Hindlimb muscle (tissue), 1 donor: ENCODE results near the gene POLE. TPM values are rescaled to one million over a fixed set of nuclear protein-coding genes. Genes with fewer than 3 reads are reported as not detected.
"Not testable (repeated sequence)": the region's sequence is repeated elsewhere in the genome, so short reads cannot be mapped to it uniquely, and the experiment has no call there.

Experiments used
- DNase-seq: peaks from one replicate; pipeline ENCODE4 v3.0.0-alpha.2; 2013
- polyA plus RNA-seq: library from polyadenylated mRNA; unstranded; fragments of 120-200 nt; gene quantifications from one replicate; pipeline ENCODE4 v1.2.1, GENCODE V29; 2013; ENCODE audit not compliant: insufficient read length

The POLE gene
- polyA plus RNA-seq, 1 donor: 31.9 TPM

DNA sequence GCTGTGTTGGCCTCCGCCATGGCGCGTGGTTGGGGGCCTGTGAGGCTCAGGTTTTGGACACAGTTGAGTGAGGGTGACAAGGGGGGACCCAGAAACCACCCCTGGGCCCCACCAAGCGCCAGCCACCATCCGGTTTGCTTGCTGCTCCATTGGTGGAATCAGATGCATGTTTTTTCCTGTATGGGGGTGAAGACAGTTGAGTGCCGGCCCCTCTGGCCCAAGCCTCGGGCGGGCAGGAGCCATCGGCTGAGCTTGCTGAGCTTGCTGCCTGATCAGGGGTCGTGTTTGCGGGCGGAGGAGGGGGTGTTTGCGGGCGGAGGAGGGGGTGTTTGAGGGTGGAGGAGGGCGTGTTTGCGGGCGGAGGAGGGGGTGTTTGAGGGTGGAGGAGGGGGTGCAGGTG is 29.9 kb upstream of the POLE start:
- no peak for DNase-seq

DNA sequence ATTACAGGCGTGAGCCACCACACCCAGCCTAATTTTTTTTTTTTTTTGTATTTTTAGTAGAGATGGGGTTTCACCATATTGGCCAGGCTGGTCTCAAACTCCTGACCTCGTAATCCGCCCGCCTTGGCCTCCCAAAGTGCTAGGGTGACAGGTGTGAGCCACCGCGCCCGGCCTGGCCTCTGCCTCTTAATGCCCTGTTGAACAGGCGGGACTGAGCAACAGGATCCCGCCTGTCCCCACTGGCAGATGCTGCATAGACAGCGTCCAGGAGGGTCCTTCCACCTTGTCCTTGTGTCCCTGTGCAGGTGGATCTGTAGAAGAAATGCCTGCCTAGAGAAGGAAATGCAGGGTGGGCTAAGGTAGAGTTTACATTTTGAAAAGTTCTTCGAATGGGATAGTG is 29.2 kb upstream of the POLE start:
- no peak for DNase-seq

DNA sequence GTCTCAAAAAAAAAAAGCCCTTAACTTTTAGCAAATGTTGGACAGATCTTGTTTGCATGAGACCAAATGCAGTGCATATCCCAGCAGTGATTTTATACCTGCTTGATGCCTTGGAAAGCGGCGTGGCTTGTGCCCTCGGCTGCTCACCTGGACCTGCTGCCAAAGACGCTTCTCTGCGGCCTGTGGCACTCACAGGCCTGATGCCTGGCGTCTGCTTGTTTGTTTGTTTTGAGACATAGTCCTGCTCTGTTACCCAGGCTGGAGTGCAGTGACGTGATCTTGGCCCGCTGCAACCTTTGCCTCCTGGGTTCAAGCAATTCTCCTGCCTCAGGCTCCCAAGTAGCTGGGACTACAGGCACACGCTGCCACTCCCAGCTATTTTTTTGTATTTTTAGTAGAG is 28.7 kb upstream of the POLE start:
- no peak for DNase-seq

DNA sequence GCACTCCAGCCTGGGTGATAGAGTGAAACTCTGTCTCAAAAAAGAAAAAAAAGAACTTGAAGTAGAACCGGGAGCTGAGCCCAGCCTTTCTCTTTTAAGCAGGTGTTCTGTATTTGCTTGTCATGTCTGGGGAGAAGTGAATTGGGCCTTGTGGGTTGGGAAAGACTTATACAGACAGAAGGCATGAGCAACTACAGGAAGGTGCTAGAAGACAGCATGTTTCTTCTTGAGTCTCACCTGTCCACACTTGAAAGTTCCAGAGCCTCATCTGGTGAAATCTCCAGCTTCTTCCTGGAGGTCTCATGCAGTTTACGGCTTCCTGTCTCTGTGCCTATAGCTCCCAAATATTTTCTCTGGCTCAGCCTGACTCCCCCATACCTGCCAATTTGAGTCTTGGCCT is 26.0 kb upstream of the POLE start:
- no peak for DNase-seq

DNA sequence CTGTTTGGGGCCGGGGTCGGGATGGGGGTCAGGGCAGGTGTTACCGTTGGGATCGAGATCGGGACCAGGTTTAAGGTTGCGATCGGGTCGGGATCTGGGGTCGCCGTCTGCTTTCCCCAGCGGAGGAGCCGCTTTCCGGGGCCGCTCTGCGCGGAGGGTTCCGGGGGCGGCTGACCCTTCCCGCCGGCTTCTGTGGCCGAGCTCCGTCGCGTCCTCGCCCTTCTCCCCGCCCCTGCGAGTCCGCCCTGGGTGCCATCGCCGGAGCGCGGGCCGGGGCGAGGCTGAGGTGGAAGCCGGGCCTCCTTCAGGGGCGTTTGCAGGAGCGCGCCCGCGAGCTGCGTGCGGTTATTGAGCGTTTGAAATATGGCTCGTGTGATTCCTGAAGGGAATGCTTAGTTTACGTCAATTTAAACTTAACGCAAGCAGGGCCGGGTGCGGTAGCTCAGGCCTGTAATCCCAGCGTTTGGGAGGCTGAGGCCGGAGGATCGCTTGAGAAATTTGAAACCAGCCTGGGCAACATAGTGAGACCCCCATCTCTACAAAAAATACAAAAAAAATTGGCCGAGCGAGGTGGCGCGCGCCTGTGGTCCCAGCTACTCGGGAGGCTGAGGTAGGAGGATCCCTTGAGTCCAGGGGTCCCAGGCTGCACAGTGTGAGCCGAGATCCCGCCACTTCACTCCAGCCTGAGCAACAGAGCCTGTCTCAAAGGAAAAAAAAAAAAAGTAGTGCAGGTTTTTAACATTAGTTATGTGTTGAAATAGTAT is 24.1 kb upstream of the POLE start:
- DNase-seq: no peak

DNA sequence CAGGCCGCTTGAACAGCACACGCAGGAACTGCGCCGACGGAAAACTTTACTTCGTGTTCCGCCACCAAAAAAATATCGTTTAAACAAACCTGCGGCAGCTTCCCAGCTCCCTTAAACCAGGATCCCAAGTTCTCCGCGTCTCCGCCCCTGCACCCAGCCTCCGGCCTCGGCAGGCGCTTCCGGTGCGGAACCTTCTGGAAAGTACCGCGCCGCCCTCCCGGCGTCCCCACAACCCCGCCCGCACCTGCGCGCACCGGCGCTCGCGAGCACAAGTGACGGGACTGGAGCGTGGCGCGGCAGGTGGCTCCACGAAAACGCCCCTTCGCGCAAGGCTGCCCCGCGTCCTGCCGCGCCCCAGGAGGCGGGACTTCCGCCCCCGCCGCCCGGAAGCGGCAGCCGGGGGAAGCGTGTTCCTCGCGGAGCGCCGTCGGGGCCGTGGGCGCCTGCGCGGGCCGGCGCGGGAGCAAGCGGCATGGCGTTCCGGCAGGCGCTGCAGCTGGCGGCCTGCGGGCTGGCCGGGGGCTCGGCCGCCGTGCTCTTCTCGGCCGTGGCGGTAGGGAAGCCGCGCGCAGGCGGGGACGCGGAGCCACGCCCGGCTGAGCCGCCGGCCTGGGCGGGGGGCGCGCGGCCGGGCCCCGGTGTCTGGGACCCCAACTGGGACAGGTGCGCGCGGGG is 23.4 kb upstream of the POLE start, which contains the start of gene PGAM5:
TSS of gene PGAM5 (plus strand) at position 438 of the 675 bp plus-strand sequence. CDS start at position 473, 35 bp downstream.
- peak; percentile 88 for DNase-seq

DNA sequence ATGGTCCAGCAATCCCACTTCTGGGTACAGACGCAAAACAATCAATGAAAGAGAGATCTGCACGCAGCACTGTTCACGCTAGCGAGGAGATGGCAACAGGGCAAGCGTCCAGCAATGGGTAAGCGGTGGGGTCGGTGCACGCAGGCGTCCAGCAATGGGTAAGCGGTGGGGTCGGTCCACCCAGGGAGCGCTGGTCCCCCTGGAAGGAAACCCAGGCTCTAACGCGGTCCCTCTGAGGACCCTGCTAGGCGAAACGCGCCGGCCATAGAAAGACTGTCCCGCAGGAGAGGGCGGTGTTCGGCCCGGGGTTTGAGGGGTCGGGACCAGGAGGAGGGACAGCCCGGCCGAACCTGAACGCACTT is 22.9 kb upstream of the POLE start:
- no peak for DNase-seq

DNA sequence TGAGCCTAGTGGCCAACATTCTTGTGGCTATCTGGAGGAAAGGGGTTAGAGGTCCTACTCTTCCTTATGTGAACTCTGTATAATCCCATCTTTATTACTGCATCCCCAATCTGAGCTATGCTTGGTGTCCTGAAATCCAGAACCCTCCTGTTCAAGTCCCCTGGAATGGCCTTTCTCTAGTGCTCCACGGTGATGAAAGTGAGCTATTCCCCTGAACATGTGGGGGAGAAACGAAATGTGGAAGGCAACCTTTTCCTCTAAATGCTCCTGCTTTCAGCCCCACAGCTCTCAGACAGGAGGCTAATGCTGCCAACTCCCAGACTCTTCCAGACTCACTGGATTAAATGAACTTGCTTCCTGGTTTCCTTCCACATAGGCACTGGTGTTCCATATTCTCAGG is 21.0 kb upstream of the POLE start:
- no peak for DNase-seq

DNA sequence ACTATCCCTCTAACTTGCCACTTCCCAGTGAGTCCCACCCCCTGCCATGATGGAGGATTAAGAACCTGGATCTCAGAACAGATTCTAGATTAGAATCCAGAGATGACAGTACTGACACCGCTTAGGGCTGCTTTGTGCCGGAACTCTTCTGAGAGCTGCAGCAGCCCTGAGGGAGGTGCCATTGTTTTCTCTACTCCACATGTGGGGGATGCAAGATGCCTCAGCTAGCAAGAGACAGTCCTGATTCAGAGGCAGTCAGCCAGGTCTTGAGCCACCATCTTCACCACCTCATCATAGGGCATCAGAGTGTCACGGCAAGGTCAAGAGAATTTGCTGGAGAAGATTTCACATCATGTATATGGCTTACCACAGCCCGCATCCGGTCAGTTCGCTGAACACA is 20.1 kb upstream of the POLE start:
- DNase-seq: no peak

DNA sequence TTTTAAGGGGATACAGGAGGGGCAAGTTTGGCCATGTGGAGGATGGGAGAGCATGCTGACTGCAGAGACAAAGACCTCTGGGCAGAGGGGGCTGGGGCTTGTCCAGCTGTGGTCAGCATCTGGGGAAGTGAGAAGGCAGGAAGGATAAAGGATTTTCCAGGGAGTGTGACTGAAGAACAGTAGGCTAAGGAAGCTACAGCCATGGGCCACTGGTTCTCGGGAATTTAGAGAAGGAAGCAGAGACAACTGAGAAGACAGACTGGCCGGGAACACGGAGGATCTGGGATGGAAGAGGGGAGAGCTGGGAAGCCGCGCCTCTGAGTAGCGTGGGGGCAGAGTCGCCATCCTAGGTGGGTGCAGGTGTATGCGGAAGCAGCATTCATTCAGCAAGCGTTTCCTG is 16.5 kb upstream of the POLE start:
- no peak for DNase-seq

DNA sequence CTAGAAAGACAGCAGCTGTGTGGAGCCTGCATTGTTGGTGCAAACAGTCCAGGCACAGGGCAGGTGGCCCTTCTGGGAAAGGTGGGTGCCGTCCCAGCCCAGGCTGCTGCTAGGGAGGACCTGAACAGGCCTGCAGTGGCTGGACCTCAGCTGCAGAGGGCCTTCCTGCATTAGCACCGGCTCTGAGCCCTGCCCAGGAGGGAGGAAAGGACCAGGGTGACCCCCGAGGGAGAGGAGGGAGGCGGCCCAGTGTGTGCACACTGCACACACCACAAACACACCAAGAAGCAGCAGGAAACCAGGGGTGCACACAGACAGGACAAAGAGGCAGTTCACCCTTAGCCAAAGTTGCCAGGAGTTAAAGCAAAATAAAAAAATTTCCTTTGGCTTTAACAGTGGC is 15.5 kb upstream of the POLE start:
- no peak for DNase-seq

DNA sequence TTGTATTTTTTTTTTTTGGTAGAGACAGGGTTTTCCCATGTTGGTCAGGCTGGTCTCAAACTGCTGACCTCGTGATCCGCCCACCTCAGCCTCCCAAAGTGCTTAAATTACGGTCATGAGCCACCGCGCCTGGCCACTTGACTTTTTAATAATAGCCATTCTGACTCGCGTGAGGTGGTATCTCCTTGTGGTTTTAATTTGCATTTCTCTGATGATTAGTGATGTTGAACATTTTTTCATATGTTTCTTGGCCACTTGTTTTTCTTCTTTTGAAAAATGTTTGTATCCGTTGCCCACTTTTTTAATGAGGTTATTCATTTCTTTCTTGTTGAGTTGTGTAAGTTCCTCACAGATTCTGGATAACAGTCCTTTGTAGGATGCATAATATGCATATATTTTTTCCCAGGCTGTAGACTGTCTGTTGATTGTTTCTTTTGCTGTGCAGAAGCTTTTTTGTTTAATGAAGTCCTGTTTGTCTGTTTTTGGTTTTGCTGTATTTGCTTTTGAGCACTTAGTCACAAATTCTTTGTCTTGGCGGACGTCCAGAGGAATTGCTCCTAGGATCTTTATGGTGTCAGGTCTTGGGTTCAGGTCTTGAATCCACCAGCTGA is 13.2 kb upstream of the POLE start:
- no peak for DNase-seq

DNA sequence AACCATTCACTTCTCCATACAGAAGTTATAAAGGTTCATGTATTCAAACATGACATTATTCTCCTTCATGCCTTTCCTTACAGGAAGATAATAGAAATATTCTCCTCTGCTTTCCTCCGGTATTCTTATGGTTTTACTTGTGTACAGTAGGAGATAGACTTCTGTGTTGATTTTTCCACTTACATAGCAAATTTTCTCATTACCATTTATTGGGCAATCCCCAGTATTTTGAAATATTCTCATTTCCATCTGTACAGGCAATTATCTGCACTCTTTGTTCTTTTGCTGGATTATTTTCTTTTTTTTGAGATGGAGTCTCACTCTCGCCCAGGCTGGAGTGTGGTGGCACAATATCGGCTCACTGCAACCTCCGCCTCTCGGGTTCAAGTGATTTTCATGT is 11.2 kb upstream of the POLE start:
- DNase-seq: no peak

DNA sequence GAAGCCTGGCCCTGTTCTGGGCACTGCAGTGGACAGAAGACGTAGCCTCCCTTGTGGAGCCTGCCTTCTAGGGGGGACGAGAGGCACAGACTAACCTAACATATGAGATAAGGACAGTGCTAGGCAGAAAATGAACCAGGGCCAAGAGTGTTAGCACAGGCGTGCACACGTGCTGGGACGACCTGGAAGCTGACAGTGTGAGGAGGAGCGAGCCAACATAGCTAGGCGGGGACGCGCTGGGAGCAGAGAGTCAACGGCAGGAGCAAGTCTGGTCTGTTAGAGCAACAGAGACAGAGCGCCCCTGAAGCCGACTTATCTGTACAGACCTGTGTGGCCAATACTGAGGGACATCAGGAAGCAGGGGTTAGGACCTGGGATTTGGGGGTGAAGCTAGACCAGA is 8.3 kb upstream of the POLE start:
- DNase-seq: no peak

DNA sequence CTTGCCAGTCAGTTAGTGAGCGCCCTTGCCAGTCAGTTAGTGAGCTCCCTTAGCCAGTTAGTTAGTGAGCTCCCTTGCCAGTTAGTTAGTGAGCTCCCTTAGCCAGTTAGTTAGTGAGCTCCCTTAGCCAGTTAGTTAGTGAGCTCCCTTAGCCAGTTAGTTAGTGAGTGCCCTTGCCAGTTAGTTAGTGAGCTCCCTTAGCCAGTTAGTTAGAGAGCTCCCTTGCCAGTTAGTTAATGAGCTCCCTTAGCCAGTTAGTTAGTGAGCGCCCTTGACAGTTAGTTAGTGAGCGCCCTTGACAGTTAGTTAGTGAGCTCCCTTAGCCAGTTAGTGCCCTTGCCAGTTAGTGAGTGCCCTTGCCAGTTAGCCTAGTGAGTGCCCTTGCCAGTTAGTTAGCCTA is 7.7 kb upstream of the POLE start:
- DNase-seq: not testable (repeated sequence)

DNA sequence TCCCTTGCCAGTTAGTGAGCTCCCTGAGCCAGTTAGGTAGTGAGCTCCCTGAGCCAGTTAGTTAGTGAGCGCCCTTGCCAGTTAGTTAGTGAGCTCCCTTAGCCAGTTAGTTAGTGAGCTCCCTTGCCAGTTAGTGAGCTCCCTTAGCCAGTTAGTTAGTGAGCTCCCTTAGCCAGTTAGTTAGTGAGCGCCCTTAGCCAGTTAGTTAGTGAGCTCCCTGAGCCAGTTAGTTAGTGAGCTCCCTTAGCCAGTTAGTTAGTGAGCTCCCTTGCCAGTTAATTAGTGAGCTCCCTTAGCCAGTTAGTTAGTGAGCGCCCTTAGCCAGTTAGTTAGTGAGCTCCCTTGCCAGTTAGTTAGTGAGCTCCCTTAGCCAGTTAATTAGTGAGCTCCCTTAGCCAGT is 4.9 kb upstream of the POLE start:
- not testable (repeated sequence) for DNase-seq

DNA sequence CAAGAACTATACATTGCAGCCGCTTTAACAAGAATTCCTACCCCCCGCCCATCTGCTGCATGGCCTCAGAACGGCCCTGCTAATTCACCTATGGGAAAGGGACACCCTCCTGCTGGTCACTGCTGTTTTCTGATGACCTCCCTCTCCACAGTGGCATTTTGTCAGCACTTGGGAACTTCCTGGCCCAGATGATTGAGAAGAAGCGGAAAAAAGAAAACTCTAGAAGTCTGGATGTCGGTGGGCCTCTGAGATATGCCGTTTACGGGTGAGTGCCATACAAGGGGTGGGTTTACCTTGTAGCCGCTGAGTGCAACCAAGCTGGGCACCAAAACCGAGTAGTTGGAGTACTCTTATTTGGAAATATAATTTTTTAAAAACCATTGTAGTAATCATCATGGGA is 3.0 kb upstream of the POLE start:
- no peak for DNase-seq

DNA sequence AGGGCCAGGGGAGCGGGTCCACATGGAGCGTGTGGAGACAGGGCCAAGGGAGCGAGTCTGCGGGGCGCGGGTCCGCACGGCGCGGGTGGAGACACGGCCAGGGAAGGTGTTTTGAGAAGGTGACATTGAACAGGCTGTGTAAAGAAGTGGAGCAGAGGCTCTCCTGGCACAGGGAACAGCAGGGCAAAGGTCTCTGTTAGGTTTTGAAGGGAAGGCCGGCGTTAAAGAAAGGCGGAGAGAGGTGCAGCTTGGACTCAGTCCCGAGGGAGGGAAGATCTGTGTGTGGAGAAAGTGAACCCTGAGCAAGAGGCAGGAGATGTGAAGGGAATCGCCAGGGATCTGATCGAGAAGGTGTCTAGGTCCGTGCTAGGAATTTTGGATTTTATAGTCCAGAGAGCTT is 2.1 kb upstream of the POLE start:
- DNase-seq: no peak

DNA sequence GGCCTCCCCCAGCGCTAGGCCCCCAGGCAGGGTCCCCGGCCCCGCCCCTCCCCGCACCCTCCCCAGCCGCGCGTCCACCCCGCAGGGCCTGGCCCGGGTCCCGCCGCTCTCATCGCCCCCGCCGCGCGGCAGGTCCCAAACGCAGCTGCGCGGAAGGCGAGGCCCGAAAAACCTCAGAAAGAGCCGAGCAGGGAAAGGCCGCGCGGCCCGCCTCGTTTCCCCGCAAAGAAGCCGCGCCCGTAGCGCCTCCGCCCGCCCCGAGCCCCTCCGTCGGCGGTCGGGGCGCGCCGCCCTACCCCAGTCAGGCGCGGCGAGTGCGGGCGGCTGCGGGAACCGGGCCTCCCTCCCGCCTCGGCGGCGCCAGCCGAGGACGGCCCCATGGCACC is 324 bp downstream of the POLE start:
- DNase-seq: no peak

DNA sequence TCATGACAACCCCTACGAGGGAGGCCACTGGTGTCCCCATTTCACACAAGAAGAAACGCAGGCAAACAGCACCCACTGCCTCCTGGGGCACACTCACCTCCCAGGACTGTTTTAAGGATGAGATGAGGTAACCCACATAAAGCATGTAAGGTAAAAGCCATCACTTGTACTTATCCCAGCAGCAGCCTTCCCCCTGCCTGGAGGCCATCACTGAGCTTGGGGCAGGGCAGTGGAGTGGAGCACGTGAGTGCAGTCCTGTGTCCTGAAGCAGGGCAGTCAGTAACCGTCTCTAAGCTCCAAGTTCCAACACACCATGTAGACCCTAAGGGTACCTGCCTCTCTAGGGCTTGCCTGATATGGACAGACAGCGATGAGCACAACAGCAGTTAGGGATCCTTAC is 1.7 kb downstream of the POLE start:
- no peak for DNase-seq

DNA sequence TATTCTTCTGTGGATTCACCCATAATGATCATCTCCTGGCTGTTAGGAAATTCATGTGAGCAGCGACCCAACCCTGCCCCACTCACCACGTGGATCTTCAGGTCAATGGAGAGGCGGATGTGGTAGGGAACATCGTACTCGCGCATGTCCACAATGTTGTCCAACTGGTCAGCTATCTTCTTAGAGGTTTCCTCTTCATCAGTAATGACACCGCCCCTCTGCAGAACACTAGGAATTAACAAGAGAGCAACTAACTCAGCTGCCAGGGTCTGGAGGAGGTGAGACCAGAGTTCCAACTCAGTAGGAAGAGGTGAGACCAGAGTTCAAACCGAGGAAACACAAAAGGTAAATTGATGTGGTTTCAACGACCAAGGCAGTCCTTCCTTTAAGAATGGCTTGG is 9.7 kb downstream of the POLE start:
- no peak for DNase-seq

DNA sequence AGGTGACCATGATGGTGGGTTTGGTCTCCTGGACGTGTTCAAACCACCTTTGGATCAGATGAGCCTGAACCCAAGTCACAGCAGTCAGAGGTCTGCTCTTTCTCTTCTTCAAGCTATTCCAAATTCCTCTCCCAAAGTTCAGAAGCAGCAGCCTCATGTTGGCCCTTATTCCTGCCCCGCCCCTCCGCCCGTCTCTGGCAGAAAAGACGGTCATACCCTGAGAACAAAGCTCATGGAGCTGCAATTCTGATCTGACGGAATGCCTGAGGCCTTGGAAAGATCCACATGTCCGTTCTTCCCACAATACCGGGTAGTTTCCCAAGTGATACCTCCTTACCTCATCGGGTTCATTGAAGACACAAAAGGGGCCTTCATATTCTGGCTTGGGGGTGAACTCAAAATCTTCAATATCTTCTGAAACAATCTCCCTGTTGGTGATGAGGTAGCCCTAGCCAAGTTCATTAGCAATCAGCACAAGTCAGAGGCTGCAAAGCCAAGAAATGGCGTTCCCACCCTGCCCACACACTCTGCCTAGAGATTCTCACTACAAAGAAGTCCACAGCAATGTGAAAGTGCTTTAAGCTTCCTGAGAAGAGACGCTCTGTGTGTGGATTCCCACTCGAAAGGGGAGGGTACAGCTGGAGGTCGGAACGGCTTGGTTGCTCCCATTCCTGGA is 11.2 kb downstream of the POLE start:
- DNase-seq: no peak

DNA sequence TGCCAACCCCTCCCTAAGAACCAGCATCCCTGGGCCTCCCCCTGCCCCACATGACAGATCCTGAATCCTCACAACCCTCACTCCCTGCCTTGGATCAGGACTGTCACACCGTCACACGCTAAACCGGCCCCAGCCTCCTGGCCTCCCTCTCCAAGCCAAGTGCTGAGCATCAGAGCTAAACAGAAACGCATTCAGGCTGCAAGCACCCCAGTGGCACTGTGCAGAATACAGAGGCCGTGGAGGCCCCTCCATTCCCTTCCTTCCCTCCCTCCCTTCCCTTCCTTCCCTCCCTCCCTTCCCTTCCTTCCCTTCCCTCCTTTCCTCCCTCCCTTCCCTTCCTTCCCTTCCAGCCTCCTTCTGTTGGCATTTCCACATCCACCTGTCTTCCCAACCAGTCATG is 12.6 kb downstream of the POLE start:
- no peak for DNase-seq
